ENCODE data around the gene SLAMF9. TPM values are rescaled to one million over a fixed set of nuclear protein-coding genes. Genes with fewer than 3 reads are reported as not detected.

Gene SLAMF9
- total RNA-seq, 2 donors from 2014 or later: not detected

GRCh38 chr1:159968901-159969300 lies 14.9 kb upstream of the SLAMF9 start:
- H3K27ac ChIP-seq: no peak overlapping the region
- intact Hi-C loops (cut with DNase I): no loop called here
- no peak for TF ChIP-seq POLR2AphosphoS5 (IDR thresholded peaks at IDR 0.05)
- no peak for TF ChIP-seq POLR2A (IDR thresholded peaks at IDR 0.05)
- TF ChIP-seq CTCF (IDR thresholded peaks at IDR 0.05): no peak
- no peak for DNase-seq (ENCODE audit: low spot score)
- H3K4me1 ChIP-seq (replicated peaks): no peaks in the 10 kb centered on the region
- no peak overlapping the region for H3K4me3 ChIP-seq
- H3K27me3 ChIP-seq (replicated peaks; ENCODE audit: insufficient read depth): no peaks in the 10 kb centered on the region
- 99% methylated on average over 3 of the region's 3 CpGs for WGBS
- H3K36me3 ChIP-seq: no peaks in the 10 kb centered on the region
- no peaks in the 10 kb centered on the region for H3K9me3 ChIP-seq

GRCh38 chr1:159965263-159965662 lies 11.2 kb upstream of the SLAMF9 start:
- WGBS: 90% methylated on average over 2 of the region's 2 CpGs
- Histone ChIP-seq H3K36me3 (no peaks in the 10 kb centered on the region), H3K4me3 (no peak overlapping the region), H3K27me3 (replicated peaks; ENCODE audit: insufficient read depth) (no peaks in the 10 kb centered on the region), H3K27ac (no peak overlapping the region), H3K4me1 (replicated peaks) (no peaks in the 10 kb centered on the region), H3K9me3 (no peaks in the 10 kb centered on the region)
- intact Hi-C loops (cut with DNase I): no loop called here
- TF ChIP-seq CTCF (IDR thresholded peaks at IDR 0.05): no peak
- no peak for TF ChIP-seq POLR2A (IDR thresholded peaks at IDR 0.05)
- no peak for TF ChIP-seq POLR2AphosphoS5 (IDR thresholded peaks at IDR 0.05)
- no peak for DNase-seq (ENCODE audit: low spot score)

GRCh38 chr1:159964144-159964543 lies 10.1 kb upstream of the SLAMF9 start:
- 41% methylated on average over 3 of the region's 3 CpGs for WGBS
- Histone ChIP-seq H3K27ac (no peak overlapping the region), H3K4me1 (replicated peaks) (no peaks in the 10 kb centered on the region), H3K4me3 (no peak overlapping the region), H3K27me3 (replicated peaks; ENCODE audit: insufficient read depth) (no peaks in the 10 kb centered on the region), H3K36me3 (no peaks in the 10 kb centered on the region), H3K9me3 (no peaks in the 10 kb centered on the region)
- TF ChIP-seq CTCF (IDR thresholded peaks at IDR 0.05) (no peak), POLR2AphosphoS5 (IDR thresholded peaks at IDR 0.05) (no peak), POLR2A (IDR thresholded peaks at IDR 0.05) (no peak)
- intact Hi-C loops (cut with DNase I): no loop called here
- DNase-seq (ENCODE audit: low spot score): no peak

- 94% methylated on average over 11 of the region's 11 CpGs for WGBS
- TF ChIP-seq CTCF (IDR thresholded peaks at IDR 0.05) (no peak), POLR2AphosphoS5 (IDR thresholded peaks at IDR 0.05) (no peak)
- Histone ChIP-seq H3K36me3 (no peaks in the 10 kb centered on the region), H3K4me3 (no peak overlapping the region), H3K9me3 (no peaks in the 10 kb centered on the region), H3K27me3 (replicated peaks; ENCODE audit: insufficient read depth) (no peaks in the 10 kb centered on the region), H3K27ac (no peak overlapping the region), H3K4me1 (replicated peaks) (no peaks in the 10 kb centered on the region)
- intact Hi-C loops (cut with DNase I): no loop called here
- DNase-seq (ENCODE audit: low spot score): no peak
Measured at GRCh38 chr1:159962176-159962575, 8.1 kb upstream of the SLAMF9 start.

GRCh38 chr1:159961636-159962035 lies 7.6 kb upstream of the SLAMF9 start:
- H3K4me1 ChIP-seq (replicated peaks): no peaks in the 10 kb centered on the region
- no peaks in the 10 kb centered on the region for H3K9me3 ChIP-seq
- no peak overlapping the region for H3K4me3 ChIP-seq
- whole genome bisulfite sequencing: 91% methylated on average over 15 of the region's 15 CpGs
- no peaks in the 10 kb centered on the region for H3K27me3 ChIP-seq (replicated peaks; ENCODE audit: insufficient read depth)
- intact Hi-C loops (cut with DNase I): no loop called here
- DNase-seq (ENCODE audit: low spot score): no peak
- H3K27ac ChIP-seq: peak overlapping the region in 1 of 2 donors; percentile 40
- TF ChIP-seq POLR2A (IDR thresholded peaks at IDR 0.05): no peak
- no peak for TF ChIP-seq CTCF (IDR thresholded peaks at IDR 0.05)
- no peak for TF ChIP-seq POLR2AphosphoS5 (IDR thresholded peaks at IDR 0.05)
- no peaks in the 10 kb centered on the region for H3K36me3 ChIP-seq
